HL-60 (cell line): Measurements from ENCODE around the gene KBTBD12.

Source experiments
- CTCF ChIP-seq: IDR thresholded peaks from one replicate; pipeline ENCODE4 v1.5.1; 2011; ENCODE audit warnings: low read length, control low read depth, inconsistent platforms; ENCODE audit not compliant: insufficient read depth
- GABPA ChIP-seq: IDR thresholded peaks from 2 replicates; pipeline ENCODE4 v1.6.1; 2012; ENCODE audit warnings: low read depth
- POLR2AphosphoS5 ChIP-seq: IDR thresholded peaks from 2 replicates; pipeline ENCODE4 v1.6.1; 2012; ENCODE audit warnings: low read depth
- SPI1 ChIP-seq: IDR thresholded peaks from 2 replicates; pipeline ENCODE4 v1.6.1; 2012; ENCODE audit warnings: low read depth, mild to moderate bottlenecking, borderline replicate concordance
- TF ChIP-seq, protein P1 (sequence below): IDR thresholded peaks from 2 replicates; pipeline ENCODE4 v1.6.1; 2012; ENCODE audit warnings: low read depth; ENCODE audit not compliant: insufficient replicate concordance

- TF ChIP-seq CTCF (no peak), GABPA (no peak), POLR2AphosphoS5 (no peak), SPI1 (no peak)
- TF ChIP-seq, protein P1, sequence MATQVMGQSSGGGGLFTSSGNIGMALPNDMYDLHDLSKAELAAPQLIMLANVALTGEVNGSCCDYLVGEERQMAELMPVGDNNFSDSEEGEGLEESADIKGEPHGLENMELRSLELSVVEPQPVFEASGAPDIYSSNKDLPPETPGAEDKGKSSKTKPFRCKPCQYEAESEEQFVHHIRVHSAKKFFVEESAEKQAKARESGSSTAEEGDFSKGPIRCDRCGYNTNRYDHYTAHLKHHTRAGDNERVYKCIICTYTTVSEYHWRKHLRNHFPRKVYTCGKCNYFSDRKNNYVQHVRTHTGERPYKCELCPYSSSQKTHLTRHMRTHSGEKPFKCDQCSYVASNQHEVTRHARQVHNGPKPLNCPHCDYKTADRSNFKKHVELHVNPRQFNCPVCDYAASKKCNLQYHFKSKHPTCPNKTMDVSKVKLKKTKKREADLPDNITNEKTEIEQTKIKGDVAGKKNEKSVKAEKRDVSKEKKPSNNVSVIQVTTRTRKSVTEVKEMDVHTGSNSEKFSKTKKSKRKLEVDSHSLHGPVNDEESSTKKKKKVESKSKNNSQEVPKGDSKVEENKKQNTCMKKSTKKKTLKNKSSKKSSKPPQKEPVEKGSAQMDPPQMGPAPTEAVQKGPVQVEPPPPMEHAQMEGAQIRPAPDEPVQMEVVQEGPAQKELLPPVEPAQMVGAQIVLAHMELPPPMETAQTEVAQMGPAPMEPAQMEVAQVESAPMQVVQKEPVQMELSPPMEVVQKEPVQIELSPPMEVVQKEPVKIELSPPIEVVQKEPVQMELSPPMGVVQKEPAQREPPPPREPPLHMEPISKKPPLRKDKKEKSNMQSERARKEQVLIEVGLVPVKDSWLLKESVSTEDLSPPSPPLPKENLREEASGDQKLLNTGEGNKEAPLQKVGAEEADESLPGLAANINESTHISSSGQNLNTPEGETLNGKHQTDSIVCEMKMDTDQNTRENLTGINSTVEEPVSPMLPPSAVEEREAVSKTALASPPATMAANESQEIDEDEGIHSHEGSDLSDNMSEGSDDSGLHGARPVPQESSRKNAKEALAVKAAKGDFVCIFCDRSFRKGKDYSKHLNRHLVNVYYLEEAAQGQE: no peak
These were observed 34.5 kb downstream of the KBTBD12 start for GRCh38 chr3:127949446-127950055.
